Mucosa of rectum (tissue), 2 donors: ENCODE results near the gene GUCY2C.
A peak's percentile ranks its signal among the peaks of the same experiment; 100 is the strongest.

Experiments
- H3K27ac ChIP-seq, 2 donors: one replicate each; pipeline ENCODE4 v1.7.0; 2013; ENCODE audit warnings: inconsistent platforms in 2 of 2, low read depth in 2 of 2, low read length in 2 of 2
- H3K27me3 ChIP-seq, 2 donors: one replicate each; pipeline ENCODE4 v1.7.0; 2013; ENCODE audit warnings: low read length in 2 of 2; ENCODE audit not compliant: control insufficient read depth in 2 of 2, insufficient read depth in 2 of 2
- H3K36me3 ChIP-seq, 2 donors: one replicate each; pipeline ENCODE4 v1.7.0; 2013; ENCODE audit warnings: low read length in 2 of 2; ENCODE audit not compliant: control insufficient read depth in 2 of 2, insufficient read depth in 2 of 2
- H3K4me1 ChIP-seq, 2 donors: one replicate each; pipeline ENCODE4 v1.7.0; 2013; ENCODE audit warnings: low read length in 2 of 2, mild to moderate bottlenecking in 1 of 2; ENCODE audit not compliant: control insufficient read depth in 2 of 2, insufficient read depth in 2 of 2
- H3K4me3 ChIP-seq, 2 donors: one replicate each; pipeline ENCODE4 v1.7.0; 2013; ENCODE audit warnings: low read length in 2 of 2
- H3K9ac ChIP-seq, 2 donors: one replicate each; pipeline ENCODE4 v1.7.0; 2013; ENCODE audit warnings: low read length in 2 of 2, low read depth in 1 of 2, mild to moderate bottlenecking in 1 of 2
- H3K9me3 ChIP-seq, 2 donors: one replicate each; pipeline ENCODE4 v1.7.0; 2013; ENCODE audit warnings: low read length in 2 of 2; ENCODE audit not compliant: control insufficient read depth in 2 of 2
- donor health status: healthy.
- donor health status: Normal muscosa, but diverticular disease.

GUCY2C gene

DNA sequence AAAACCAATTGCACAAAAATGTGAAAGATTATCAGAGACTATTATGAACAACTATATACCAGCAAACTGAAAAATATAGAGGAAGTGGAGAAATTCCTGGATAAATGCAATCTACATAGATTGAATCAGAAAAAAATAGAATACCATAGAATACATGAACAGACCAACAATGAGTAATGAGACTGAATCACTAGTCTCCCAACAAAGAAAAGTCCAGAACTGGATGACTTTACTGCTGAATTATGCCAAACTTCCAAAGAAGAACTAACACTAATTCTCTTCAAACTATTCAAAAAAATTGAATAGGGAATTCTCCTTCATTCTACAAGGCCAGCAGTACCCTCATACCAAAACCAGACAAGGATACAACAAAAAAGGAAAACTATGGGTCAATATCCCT is 60.6 kb downstream of the GUCY2C start:
- no peak overlapping the region for H3K27ac ChIP-seq
- H3K4me1 ChIP-seq, result no peaks in the 10 kb centered on the region
- peaks cover 0 to 4% of the 10 kb centered on the region in 2 donors for H3K9me3 ChIP-seq
- H3K27me3 ChIP-seq, result no peaks in the 10 kb centered on the region
- H3K9ac ChIP-seq, result no peak overlapping the region
- H3K4me3 ChIP-seq, result no peak overlapping the region
- H3K36me3 ChIP-seq, result peaks cover 41 to 42% of the 10 kb centered on the region in 2 donors

DNA sequence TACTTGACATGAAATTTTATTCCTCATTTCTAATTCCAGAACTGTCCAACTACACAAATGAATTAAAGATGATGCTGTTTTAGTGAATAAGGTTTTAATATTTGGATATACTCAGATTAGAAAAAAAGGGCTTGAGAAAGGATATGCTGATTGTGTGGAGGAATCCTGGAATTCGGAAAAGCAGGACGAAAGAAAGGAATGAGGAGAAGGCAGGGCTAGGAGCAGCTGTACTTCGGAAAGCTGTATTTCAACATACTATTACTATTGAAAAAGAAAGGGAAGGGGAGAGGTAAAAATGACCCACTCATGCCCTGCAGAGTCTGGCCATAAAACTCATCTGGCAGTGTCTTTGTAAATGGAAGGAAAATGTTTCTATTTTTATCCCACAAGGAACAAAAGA is 65.6 kb downstream of the GUCY2C start:
- Histone ChIP-seq H3K9ac (no peak overlapping the region), H3K4me1 (peaks cover 0 to 12% of the 10 kb centered on the region in 2 donors), H3K4me3 (no peak overlapping the region), H3K27ac (no peak overlapping the region), H3K9me3 (no peaks in the 10 kb centered on the region), H3K27me3 (no peaks in the 10 kb centered on the region), H3K36me3 (peaks cover 17 to 23% of the 10 kb centered on the region in 2 donors)

DNA sequence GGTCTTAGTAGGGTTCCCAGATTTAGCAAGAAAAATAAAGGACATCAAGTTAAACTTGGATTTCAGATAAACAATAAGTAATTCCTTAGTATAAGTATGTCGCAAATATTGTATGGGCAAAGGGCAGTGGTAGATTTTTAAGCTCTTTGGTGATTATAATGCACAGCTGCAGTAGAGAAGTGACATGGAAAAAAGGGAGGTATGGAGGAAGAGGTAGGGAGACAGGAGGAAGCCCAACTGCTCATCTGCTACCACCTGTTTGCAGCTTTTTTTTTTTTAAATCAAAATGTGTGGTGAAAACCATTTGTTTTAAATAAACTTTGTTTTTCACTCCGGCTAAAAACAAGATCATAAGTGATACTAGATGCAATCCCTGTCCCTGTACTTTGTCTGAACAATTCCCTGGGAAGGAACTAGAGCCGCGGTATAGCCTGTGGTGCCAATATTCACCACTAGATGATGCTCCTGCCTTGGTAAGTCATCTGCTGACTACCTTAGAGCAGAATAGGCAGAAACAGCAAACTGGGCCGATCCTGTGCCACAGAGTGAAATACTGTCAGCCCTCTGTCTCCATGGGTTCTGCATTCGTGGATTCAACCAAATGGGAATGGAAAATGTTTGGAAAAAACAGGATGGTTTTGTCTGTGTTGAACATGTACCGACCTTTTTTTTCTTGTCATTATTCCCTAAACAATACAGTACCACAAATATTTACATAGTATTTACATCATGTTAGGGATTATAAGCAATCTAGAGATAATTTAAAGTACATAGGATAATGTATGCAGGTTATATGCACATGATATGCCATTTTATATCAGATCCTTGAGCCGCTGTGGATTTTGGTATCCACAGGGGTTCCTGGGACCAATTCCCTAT is 66.3 kb downstream of the GUCY2C start:
- Histone ChIP-seq H3K4me1 (peaks cover 0 to 12% of the 10 kb centered on the region in 2 donors), H3K9me3 (no peaks in the 10 kb centered on the region), H3K36me3 (peaks cover 19 to 22% of the 10 kb centered on the region in 2 donors), H3K27ac (no peak overlapping the region), H3K27me3 (no peaks in the 10 kb centered on the region), H3K9ac (no peak overlapping the region), H3K4me3 (no peak overlapping the region)

DNA sequence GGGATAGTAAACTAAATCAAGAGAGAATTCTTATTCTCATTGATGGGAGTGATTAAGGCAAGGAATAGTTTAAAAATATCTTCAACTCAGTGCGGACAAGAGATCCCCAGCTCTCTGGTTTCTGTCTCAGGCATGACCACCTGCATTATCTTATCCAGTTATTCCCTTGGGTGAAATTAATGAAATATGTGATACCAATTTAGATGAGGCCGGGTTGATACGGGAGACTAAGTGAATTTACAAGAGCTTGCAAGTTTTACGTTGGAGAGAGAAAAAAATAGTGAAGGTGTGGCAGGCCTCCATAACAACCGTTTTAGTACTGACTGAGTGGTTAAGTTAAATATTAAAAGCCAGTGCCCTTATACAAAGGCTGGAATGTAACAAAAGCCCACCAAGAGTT is 67.6 kb downstream of the GUCY2C start:
- Histone ChIP-seq H3K27me3 (no peaks in the 10 kb centered on the region), H3K9ac (no peak overlapping the region), H3K4me1 (peaks cover 0 to 12% of the 10 kb centered on the region in 2 donors)

DNA sequence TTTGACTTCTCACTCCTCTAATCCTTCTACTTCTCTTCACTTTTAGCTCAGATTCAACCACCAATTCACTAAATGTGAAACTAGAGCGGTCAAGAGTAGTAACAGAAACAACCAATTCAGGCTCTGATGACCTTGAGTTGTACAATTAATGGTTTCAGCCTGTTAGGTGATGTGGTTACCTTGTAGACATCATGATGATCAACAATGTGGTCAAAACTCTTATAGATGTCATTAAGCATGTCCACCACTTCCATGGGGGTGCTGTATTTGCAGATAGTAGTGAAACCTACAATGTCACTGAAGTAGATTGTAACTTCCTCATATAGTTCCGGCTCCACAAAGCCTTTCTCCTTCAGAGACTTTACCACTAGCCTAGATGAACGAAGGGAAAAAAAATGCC is 74.6 kb downstream of the GUCY2C start:
- no peaks in the 10 kb centered on the region for H3K9me3 ChIP-seq
- no peaks in the 10 kb centered on the region for H3K27me3 ChIP-seq
- no peak overlapping the region for H3K9ac ChIP-seq
- H3K27ac ChIP-seq, result peak overlapping the region in 1 of 2 donors; percentile 31
- no peak overlapping the region for H3K4me3 ChIP-seq
- peaks cover 2 to 17% of the 10 kb centered on the region in 2 donors for H3K4me1 ChIP-seq
- peaks cover 35 to 43% of the 10 kb centered on the region in 2 donors for H3K36me3 ChIP-seq

More for the DNA sequence above, 67.6 kb downstream of the GUCY2C start:
- H3K27ac ChIP-seq, result peak overlapping the region in 1 of 2 donors; percentile 42
- H3K4me3 ChIP-seq, result no peak overlapping the region
- H3K36me3 ChIP-seq, result peaks cover 23 to 25% of the 10 kb centered on the region in 2 donors
- no peaks in the 10 kb centered on the region for H3K9me3 ChIP-seq

DNA sequence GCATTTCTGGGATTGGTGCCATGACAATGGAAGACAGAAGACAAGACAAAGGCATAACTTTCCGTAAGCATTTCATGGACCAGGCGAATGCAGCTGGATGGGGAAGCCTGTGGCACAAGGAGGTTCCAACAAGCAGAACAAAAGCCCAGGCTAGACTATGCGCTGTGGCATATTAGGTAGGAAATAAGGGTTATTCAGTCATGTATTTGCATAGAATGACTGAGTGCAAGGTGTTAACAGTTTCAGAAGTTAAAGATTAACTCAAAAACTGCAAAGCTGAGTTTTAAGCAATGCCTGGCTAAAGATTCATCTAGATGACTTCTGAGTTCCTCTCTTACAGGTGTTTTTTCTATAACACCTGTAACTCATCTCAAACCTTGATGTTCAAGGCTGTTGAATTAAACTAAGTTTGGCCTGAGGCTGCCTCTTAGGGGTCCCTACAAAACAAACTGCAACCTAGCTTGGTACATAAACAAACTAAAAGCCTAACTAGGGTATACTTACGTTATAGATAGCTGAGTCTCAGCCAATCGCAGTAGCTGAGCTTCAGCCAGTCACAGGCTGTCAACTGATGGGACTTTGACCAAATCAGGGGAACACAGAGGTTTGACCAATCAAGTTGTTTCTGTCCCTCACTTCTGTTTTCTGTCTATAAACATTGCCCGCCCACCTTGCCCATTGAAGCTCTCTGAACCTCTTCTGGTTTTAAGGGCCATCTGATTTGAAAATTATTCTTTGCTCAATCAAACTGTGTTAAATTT is 76.5 kb downstream of the GUCY2C start:
- Histone ChIP-seq H3K9me3 (no peaks in the 10 kb centered on the region), H3K27ac (peak overlapping the region; percentile 67 to 81), H3K36me3 (peaks cover 38 to 40% of the 10 kb centered on the region in 2 donors), H3K9ac (no peak overlapping the region), H3K4me3 (peak overlapping the region in 1 of 2 donors; percentile 46), H3K27me3 (no peaks in the 10 kb centered on the region), H3K4me1 (peaks cover 2 to 17% of the 10 kb centered on the region in 2 donors)

DNA sequence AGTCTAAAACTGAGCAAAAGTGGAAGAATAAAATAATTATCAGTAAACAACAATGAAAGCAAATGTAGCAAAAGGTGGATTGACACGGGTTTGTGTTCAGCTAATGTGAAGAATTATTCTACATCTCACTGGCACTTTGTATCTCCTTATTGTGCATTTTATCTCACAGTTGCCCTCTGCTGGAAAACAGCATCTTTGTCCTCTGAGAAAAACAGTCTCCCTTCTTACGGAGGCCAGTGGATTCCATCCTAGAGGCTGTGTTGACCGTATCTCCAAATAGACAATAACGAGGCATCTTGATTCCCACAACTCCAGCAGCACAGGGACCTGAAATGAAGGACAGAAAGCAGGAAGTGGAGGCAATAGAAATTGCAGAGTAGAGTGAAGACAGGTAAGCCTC is 77.4 kb downstream of the GUCY2C start:
- Histone ChIP-seq H3K4me3 (no peak overlapping the region), H3K27ac (peak overlapping the region; percentile 67 to 81), H3K4me1 (peaks cover 3 to 17% of the 10 kb centered on the region in 2 donors), H3K36me3 (peaks cover 34 to 37% of the 10 kb centered on the region in 2 donors), H3K9me3 (no peaks in the 10 kb centered on the region), H3K9ac (no peak overlapping the region), H3K27me3 (no peaks in the 10 kb centered on the region)

DNA sequence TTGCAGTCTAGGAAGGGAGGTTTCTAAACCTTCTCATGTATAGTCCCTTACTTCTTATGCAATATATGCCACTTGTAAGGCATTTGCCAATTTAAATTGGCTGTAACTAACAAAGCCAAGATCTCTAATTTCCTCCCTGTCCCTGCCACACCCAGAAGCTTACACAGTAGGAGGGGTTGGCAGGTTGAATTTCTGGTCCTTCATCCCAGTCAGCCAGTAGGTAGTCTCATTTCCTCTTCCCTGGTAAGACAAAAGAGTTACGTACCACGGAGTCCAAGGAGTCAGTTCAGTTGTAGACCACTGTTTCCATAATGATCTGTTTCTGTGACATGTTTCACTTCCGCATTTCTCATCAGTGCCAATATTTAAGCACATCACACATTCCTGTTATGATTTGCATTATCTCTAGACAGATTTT is 81.7 kb downstream of the GUCY2C start:
- peak overlapping the region in 1 of 2 donors; percentile 25 for H3K27ac ChIP-seq
- no peaks in the 10 kb centered on the region for H3K27me3 ChIP-seq
- H3K4me1 ChIP-seq, result peaks cover 2 to 17% of the 10 kb centered on the region in 2 donors
- no peak overlapping the region for H3K4me3 ChIP-seq
- peaks cover 21 to 25% of the 10 kb centered on the region in 2 donors for H3K36me3 ChIP-seq
- no peak overlapping the region for H3K9ac ChIP-seq
- H3K9me3 ChIP-seq, result peaks cover 0 to 2% of the 10 kb centered on the region in 2 donors

DNA sequence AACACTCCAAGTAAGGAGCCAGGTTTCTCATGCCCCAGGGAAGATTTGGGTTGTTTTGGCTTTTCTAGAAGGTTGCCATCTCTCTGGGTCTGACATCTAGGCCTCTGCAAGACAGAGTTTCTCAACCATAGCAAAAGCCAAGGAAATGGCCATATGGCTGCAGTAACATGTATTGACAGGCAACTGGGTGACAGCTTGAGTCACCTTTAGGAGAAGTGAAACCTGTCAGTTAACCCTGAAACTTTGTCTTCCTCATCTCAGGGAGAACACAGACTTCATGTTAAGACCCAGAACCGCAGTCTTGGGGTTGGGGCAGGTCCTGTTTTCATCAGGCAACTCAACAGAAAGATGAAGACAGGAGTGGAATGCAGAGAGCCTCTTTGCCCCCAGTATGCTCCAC is 82.7 kb downstream of the GUCY2C start:
- Histone ChIP-seq H3K27me3 (no peaks in the 10 kb centered on the region), H3K36me3 (peaks cover 18 to 25% of the 10 kb centered on the region in 2 donors), H3K4me1 (peaks cover 2 to 7% of the 10 kb centered on the region in 2 donors), H3K4me3 (no peak overlapping the region), H3K27ac (peak overlapping the region; percentile 5 to 13), H3K9ac (no peak overlapping the region), H3K9me3 (peaks cover 0 to 2% of the 10 kb centered on the region in 2 donors)
